MM.1S (cell line): Measurements from ENCODE around the gene NDNF.

Experiments used
- DNase-seq: peaks from one replicate; pipeline ENCODE4 v3.0.0-alpha.2; 2015
- H2AFZ ChIP-seq: fragments of 300-600 bp; sonication (generic); 2 replicates; pipeline ENCODE4 v1.6.0; 2016; ENCODE audit warnings: antibody characterized with exemption, low read length
- H3F3A ChIP-seq: fragments of 300-600 bp; sonication (generic); 2 replicates; pipeline ENCODE4 v1.6.1; 2016; ENCODE audit warnings: mild to moderate bottlenecking, antibody characterized with exemption, low read length, moderate library complexity, mixed read lengths; ENCODE audit not compliant: insufficient read depth
- H3K27ac ChIP-seq: fragments of 300-600 bp; sonication (generic); 2 replicates; pipeline ENCODE4 v1.5.1; 2016; ENCODE audit warnings: mild to moderate bottlenecking, low read length
- H3K27me3 ChIP-seq: fragments of 300-600 bp; sonication (generic); replicated peaks from 2 replicates; pipeline ENCODE4 v1.6.0; 2016; ENCODE audit warnings: low read length; ENCODE audit not compliant: insufficient read depth
- H3K36me3 ChIP-seq: fragments of 300-600 bp; sonication (generic); replicated peaks from 2 replicates; pipeline ENCODE4 v1.6.1; 2016; ENCODE audit warnings: mild to moderate bottlenecking, low read length, mixed read lengths; ENCODE audit not compliant: insufficient read depth
- H3K4me1 ChIP-seq: fragments of 300-600 bp; sonication (generic); 2 replicates; pipeline ENCODE4 v1.6.1; 2016; ENCODE audit warnings: low read length, mixed read lengths
- H3K4me2 ChIP-seq: fragments of 300-600 bp; sonication (generic); 2 replicates; pipeline ENCODE4 v1.6.0; 2016; ENCODE audit warnings: low read depth, low read length
- H3K4me3 ChIP-seq: fragments of 300-600 bp; sonication (generic); 2 replicates; pipeline ENCODE4 v1.5.1; 2016; ENCODE audit warnings: low read length, mixed read lengths
- H3K79me2 ChIP-seq: fragments of 300-600 bp; sonication (generic); 2 replicates; pipeline ENCODE4 v1.6.1; 2016; ENCODE audit warnings: mixed run types, low read length, mixed read lengths
- H3K9ac ChIP-seq: fragments of 300-600 bp; sonication (generic); 2 replicates; pipeline ENCODE4 v1.6.1; 2016; ENCODE audit warnings: low read length, mixed read lengths
- H3K9me2 ChIP-seq: fragments of 300-600 bp; sonication (generic); replicated peaks from 2 replicates; pipeline ENCODE4 v1.6.1; 2016; ENCODE audit warnings: mild to moderate bottlenecking, low read length, mixed read lengths; ENCODE audit not compliant: insufficient read depth
- H3K9me3 ChIP-seq: fragments of 300-600 bp; sonication (generic); replicated peaks from 2 replicates; pipeline ENCODE4 v1.6.1; 2016; ENCODE audit warnings: mild to moderate bottlenecking, low read length, mixed read lengths; ENCODE audit not compliant: insufficient read depth
- H4K20me1 ChIP-seq: fragments of 300-600 bp; sonication (generic); 2 replicates; pipeline ENCODE4 v1.6.1; 2016; ENCODE audit warnings: mild to moderate bottlenecking, low read length, moderate library complexity, mixed read lengths; ENCODE audit not compliant: insufficient read depth
- EZH2 ChIP-seq: fragments of 300-600 bp; sonication (generic); optimal IDR thresholded peaks from 2 replicates; pipeline ENCODE3; 2017; ENCODE audit warnings: low read depth, mild to moderate bottlenecking, antibody characterized with exemption, low read length, mixed read lengths
- EZH2phosphoT487 ChIP-seq: fragments of 300-600 bp; sonication (generic); IDR thresholded peaks from 2 replicates; pipeline ENCODE4 v1.6.1; 2018; ENCODE audit warnings: antibody characterized with exemption, low read length
- TF ChIP-seq, protein P1 (sequence below): fragments of 300-600 bp; sonication (generic); IDR thresholded peaks from 2 replicates; pipeline ENCODE4 v1.5.1; 2016; ENCODE audit warnings: antibody characterized with exemption, low read length, mixed read lengths

The NDNF gene

DNA sequence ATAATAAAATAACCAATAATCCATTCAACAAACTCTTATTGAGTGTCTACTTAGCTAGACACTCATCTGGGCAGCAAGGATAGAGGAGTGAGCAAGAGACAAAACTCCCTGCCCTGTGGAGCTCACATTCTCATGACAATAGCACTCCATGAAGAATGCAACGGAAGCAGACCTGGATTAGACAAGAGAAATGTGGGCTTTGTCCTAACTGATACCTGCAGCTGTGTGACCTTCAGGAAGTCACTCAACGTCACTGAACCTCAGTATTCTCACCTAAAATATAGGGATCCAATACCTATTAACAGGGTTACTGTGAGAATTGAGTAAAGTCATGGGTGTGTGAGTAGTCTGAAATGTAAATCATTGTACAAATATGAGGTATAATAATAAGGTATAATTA lies 61.2 kb downstream of the NDNF start:
- H3K27me3 ChIP-seq = no peaks in the 10 kb centered on the region
- H4K20me1 ChIP-seq = no peaks in the 10 kb centered on the region
- H3K9me3 ChIP-seq = no peaks in the 10 kb centered on the region
- H3K79me2 ChIP-seq = no peaks in the 10 kb centered on the region
- H3K4me2 ChIP-seq = no peak overlapping the region
- TF ChIP-seq, protein P1, sequence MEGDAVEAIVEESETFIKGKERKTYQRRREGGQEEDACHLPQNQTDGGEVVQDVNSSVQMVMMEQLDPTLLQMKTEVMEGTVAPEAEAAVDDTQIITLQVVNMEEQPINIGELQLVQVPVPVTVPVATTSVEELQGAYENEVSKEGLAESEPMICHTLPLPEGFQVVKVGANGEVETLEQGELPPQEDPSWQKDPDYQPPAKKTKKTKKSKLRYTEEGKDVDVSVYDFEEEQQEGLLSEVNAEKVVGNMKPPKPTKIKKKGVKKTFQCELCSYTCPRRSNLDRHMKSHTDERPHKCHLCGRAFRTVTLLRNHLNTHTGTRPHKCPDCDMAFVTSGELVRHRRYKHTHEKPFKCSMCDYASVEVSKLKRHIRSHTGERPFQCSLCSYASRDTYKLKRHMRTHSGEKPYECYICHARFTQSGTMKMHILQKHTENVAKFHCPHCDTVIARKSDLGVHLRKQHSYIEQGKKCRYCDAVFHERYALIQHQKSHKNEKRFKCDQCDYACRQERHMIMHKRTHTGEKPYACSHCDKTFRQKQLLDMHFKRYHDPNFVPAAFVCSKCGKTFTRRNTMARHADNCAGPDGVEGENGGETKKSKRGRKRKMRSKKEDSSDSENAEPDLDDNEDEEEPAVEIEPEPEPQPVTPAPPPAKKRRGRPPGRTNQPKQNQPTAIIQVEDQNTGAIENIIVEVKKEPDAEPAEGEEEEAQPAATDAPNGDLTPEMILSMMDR = no peak
- no peak for TF ChIP-seq EZH2phosphoT487
- no peak for TF ChIP-seq EZH2
- no peaks in the 10 kb centered on the region for H3K4me1 ChIP-seq
- no peak overlapping the region for H2AFZ ChIP-seq
- no peak for DNase-seq
- no peak overlapping the region for H3K27ac ChIP-seq
- no peaks in the 10 kb centered on the region for H3K36me3 ChIP-seq
- no peaks in the 10 kb centered on the region for H3K9me2 ChIP-seq
- no peaks in the 10 kb centered on the region for H3F3A ChIP-seq
- no peak overlapping the region for H3K9ac ChIP-seq
- H3K4me3 ChIP-seq = no peak overlapping the region

DNA sequence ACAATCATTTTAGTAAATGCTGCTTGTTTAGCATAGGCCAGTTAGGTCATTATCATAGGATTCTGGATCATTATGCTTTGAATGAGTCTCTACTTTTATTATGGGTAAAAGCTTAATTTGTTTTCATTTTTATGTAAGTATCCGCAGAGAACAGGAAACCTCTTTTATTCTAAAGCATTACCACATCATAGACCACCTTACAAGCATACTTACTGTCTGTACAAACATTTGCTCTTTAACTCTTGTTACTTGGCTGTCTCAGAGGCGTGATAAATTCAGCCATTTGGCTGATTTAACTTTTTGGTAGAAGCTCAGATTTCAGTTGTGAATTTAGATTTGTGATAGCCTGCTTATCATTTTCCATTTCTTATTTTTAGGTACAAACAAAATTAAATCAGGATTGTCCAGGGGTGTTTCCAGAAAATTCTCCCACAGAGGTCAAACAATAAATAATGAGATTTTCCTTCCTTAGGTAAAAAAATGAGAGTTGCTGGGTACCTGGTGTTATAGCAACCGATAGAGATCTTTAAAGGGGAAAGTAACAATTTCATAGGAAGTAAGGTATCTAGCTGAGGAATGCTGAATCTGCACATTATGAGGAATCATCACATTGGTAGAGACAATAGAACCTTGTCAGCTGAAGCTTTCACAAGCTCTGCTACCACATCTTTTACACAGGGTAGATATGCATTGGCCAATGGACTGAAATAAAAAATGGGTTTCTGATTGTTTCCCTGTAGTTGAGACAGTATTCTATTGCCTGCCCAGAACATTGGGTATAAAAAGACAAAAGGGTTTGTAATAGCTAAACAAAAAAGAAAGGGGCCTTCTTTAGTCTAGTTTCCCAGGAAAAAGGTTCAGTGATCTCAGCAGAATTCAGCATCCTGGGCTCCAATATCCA lies 62.5 kb downstream of the NDNF start:
- Histone ChIP-seq H3K36me3 (no peaks in the 10 kb centered on the region), H3F3A (no peaks in the 10 kb centered on the region), H3K9ac (no peak overlapping the region), H3K9me3 (no peaks in the 10 kb centered on the region), H2AFZ (no peak overlapping the region), H3K79me2 (no peaks in the 10 kb centered on the region), H3K4me2 (no peak overlapping the region), H3K9me2 (no peaks in the 10 kb centered on the region), H4K20me1 (no peaks in the 10 kb centered on the region), H3K27ac (no peak overlapping the region), H3K4me3 (no peak overlapping the region), H3K27me3 (no peaks in the 10 kb centered on the region), H3K4me1 (no peaks in the 10 kb centered on the region)
- peak; percentile 39 for DNase-seq
- TF ChIP-seq, protein P1 = no peak
- TF ChIP-seq EZH2phosphoT487 (no peak), EZH2 (no peak)

- TF ChIP-seq, protein P1 = no peak
- no peak overlapping the region for H3K27ac ChIP-seq
- H2AFZ ChIP-seq = no peak overlapping the region
- no peaks in the 10 kb centered on the region for H3K9me3 ChIP-seq
- H3K9me2 ChIP-seq = no peaks in the 10 kb centered on the region
- no peaks in the 10 kb centered on the region for H3K79me2 ChIP-seq
- H3K4me3 ChIP-seq = no peak overlapping the region
- no peak overlapping the region for H3K4me2 ChIP-seq
- no peaks in the 10 kb centered on the region for H3F3A ChIP-seq
- H4K20me1 ChIP-seq = no peaks in the 10 kb centered on the region
- H3K36me3 ChIP-seq = no peaks in the 10 kb centered on the region
- no peak overlapping the region for H3K9ac ChIP-seq
- no peaks in the 10 kb centered on the region for H3K4me1 ChIP-seq
- H3K27me3 ChIP-seq = no peaks in the 10 kb centered on the region
- DNase-seq = no peak
These were observed 64.7 kb downstream of the NDNF start for GRCh38 chr4:121007660-121008059.
